ENCODE data around the gene TAPT1.
"Not testable (repeated sequence)": the region's sequence is repeated elsewhere in the genome, so short reads cannot be mapped to it uniquely, and the experiment has no call there.

Gene TAPT1

GRCh38 chr4:16225863-16226815, at the start of gene TAPT1:
Gene TAPT1 (minus strand): TSS chr4:16226471. CDS start chr4:16226457, 14 bp downstream.
- DNase-seq (ENCODE audit: low spot score), result peak; percentile 72

- no peak for DNase-seq (ENCODE audit: low spot score)
Observed at GRCh38 chr4:16271411-16271810, 45.1 kb upstream of the TAPT1 start.

- DNase-seq (ENCODE audit: low spot score), result no peak
Observed at GRCh38 chr4:16270454-16271328, 44.4 kb upstream of the TAPT1 start.

- DNase-seq (ENCODE audit: low spot score), result not testable (repeated sequence)
Observed at GRCh38 chr4:16269742-16270453, 43.6 kb upstream of the TAPT1 start.

GRCh38 chr4:16269240-16269639, 43.0 kb upstream of the TAPT1 start:
- no peak for DNase-seq (ENCODE audit: low spot score)

GRCh38 chr4:16268290-16268689, 42.0 kb upstream of the TAPT1 start:
- DNase-seq (ENCODE audit: low spot score), result no peak

GRCh38 chr4:16267639-16268038, 41.4 kb upstream of the TAPT1 start:
- no peak for DNase-seq (ENCODE audit: low spot score)

GRCh38 chr4:16265820-16266219, 39.5 kb upstream of the TAPT1 start:
- no peak for DNase-seq (ENCODE audit: low spot score)

- DNase-seq (ENCODE audit: low spot score), result peak; percentile 17
Observed at GRCh38 chr4:16264798-16265197, 38.5 kb upstream of the TAPT1 start.

GRCh38 chr4:16263056-16263455, 36.8 kb upstream of the TAPT1 start:
- no peak for DNase-seq (ENCODE audit: low spot score)

GRCh38 chr4:16262188-16262587, 35.9 kb upstream of the TAPT1 start:
- no peak for DNase-seq (ENCODE audit: low spot score)

- no peak for DNase-seq (ENCODE audit: low spot score)
Observed at GRCh38 chr4:16261313-16261878, 35.1 kb upstream of the TAPT1 start.

- DNase-seq (ENCODE audit: low spot score), result peak; percentile 39
Observed at GRCh38 chr4:16259889-16260246, 33.6 kb upstream of the TAPT1 start.

- no peak for DNase-seq (ENCODE audit: low spot score)
Observed at GRCh38 chr4:16259241-16259888, 33.1 kb upstream of the TAPT1 start.

- no peak for DNase-seq (ENCODE audit: low spot score)
Observed at GRCh38 chr4:16257611-16258010, 31.3 kb upstream of the TAPT1 start.

GRCh38 chr4:16256343-16256742, 30.1 kb upstream of the TAPT1 start:
- DNase-seq (ENCODE audit: low spot score), result no peak

GRCh38 chr4:16255730-16256129, 29.5 kb upstream of the TAPT1 start:
- no peak for DNase-seq (ENCODE audit: low spot score)

- no peak for DNase-seq (ENCODE audit: low spot score)
Observed at GRCh38 chr4:16253127-16253960, 27.1 kb upstream of the TAPT1 start.

- DNase-seq (ENCODE audit: low spot score), result no peak
Observed at GRCh38 chr4:16250661-16251365, 24.5 kb upstream of the TAPT1 start.

GRCh38 chr4:16248605-16249004, 22.3 kb upstream of the TAPT1 start:
- DNase-seq (ENCODE audit: low spot score), result no peak
